ENCODE data around the gene PLA2G4E.

DNA sequence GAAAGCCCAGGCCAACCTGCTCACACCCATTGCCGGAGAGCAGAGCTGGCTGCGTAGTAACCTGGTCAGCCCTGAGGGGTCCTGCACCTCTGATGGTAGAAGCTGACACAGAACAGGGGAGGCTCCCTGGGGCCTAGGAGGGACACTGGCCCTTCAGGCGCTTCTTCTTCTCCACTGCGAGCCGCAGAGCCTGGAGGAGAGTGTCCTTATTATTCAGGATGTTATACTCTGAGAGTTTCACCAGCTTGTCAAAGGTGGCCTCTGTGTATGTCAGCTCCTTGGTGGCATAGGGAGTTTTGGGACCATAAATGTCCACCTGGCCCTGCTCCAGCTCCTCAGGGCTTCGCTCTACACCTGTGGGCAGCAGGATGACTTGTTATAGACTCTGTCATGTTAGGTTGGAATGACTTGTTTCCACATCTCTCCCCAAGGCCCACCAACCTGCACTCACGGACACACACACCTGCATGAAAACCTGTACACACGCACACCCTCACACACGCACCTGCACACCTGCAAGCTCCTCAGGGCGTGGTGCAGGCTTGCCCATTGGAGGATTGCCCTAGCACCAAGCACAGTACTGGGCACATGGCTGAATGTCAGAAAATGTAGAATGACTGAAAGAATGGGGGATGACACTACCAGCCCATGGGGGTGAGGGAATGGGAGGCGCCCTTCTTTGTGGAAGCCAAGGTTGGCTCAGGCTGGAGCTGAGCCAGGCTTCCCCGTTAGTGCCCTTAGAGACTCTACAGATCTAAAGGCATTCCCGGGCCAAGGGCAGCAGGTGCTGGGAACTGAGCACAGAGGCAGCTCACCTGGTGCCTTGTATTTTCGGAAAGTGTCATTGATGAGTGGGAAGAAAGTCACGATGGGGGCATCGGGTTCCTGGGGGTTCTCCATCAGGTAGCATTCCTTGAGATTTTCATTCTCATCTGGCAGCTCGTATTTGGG lies 36.9 kb downstream of the PLA2G4E start:
- no peak for TF ChIP-seq CTCF (optimal IDR thresholded peaks at IDR 0.05 in 1 of 3, IDR thresholded peaks at IDR 0.05 in 1 of 3, conservative IDR thresholded peaks at IDR 0.05 in 1 of 3; ENCODE audit: extremely low read depth in 1 of 3, insufficient read depth in 2 of 3, low read length in 3 of 3)
- no peak for TF ChIP-seq EZH2 (IDR thresholded peaks at IDR 0.05; ENCODE audit: low read length)

Data from keratinocyte (primary cell).